Measurements from ENCODE around the gene PEX14. TPM values are rescaled to one million over a fixed set of nuclear protein-coding genes. Genes with fewer than 3 reads are reported as not detected.

Gene PEX14
- total RNA-seq, 2 experiments from 2014 or later = 21.6 to 25.2 TPM

GRCh38 chr1:10508511-10508951 lies 33.8 kb downstream of the PEX14 start:
- POLR2A ChIA-PET = interaction anchor here (0.9 to 2.6 kb wide), 3 partner anchors 13 to 35 kb away, joined by 3 to 12 read pairs (median 4); no protein-coding TSS in a partner anchor
- H3K9me3 Mint-ChIP-seq = no peaks in the 10 kb centered on the region
- H3K4me1 Mint-ChIP-seq = peaks cover 47% of the 10 kb centered on the region
- no peaks in the 10 kb centered on the region for H3K27me3 Mint-ChIP-seq
- H3K4me3 Mint-ChIP-seq = no peak overlapping the region
- peaks cover 4% of the 10 kb centered on the region for H3K36me3 Mint-ChIP-seq
- no peak for ATAC-seq (ENCODE audit: low read depth)
- no peak for DNase-seq
- no peak overlapping the region for H3K27ac Mint-ChIP-seq

GRCh38 chr1:10509809-10510509 lies 35.2 kb downstream of the PEX14 start:
- POLR2A ChIA-PET = interaction anchor here (1.1 to 1.6 kb wide), 3 partner anchors 11 to 1398 kb away, joined by 3 to 11 read pairs (median 3); no protein-coding TSS in a partner anchor
- peaks cover 4% of the 10 kb centered on the region for H3K36me3 Mint-ChIP-seq
- H3K4me1 Mint-ChIP-seq = peaks cover 55% of the 10 kb centered on the region
- H3K4me3 Mint-ChIP-seq = peak overlapping the region; percentile 79
- ATAC-seq (ENCODE audit: low read depth) (no peak), DNase-seq (no peak)
- no peaks in the 10 kb centered on the region for H3K9me3 Mint-ChIP-seq
- no peaks in the 10 kb centered on the region for H3K27me3 Mint-ChIP-seq
- peak overlapping the region; percentile 94 for H3K27ac Mint-ChIP-seq

GRCh38 chr1:10510520-10511493 lies 36.1 kb downstream of the PEX14 start:
- POLR2A ChIA-PET = interaction anchor here (0.6 to 1.6 kb wide), 7 partner anchors 12 to 1397 kb away, joined by 3 to 11 read pairs (median 3); no protein-coding TSS in a partner anchor
- peak overlapping the region; percentile 79 for H3K4me3 Mint-ChIP-seq
- no peaks in the 10 kb centered on the region for H3K27me3 Mint-ChIP-seq
- peak overlapping the region; percentile 94 for H3K27ac Mint-ChIP-seq
- peaks cover 4% of the 10 kb centered on the region for H3K36me3 Mint-ChIP-seq
- ATAC-seq (ENCODE audit: low read depth) = peak; percentile 93
- H3K4me1 Mint-ChIP-seq = peaks cover 59% of the 10 kb centered on the region
- peak; percentile 74 for DNase-seq
- H3K9me3 Mint-ChIP-seq = no peaks in the 10 kb centered on the region

GRCh38 chr1:10511494-10511885 lies 36.7 kb downstream of the PEX14 start:
- Mint-ChIP-seq H3K9me3 (no peaks in the 10 kb centered on the region), H3K4me3 (peak overlapping the region; percentile 79), H3K36me3 (peaks cover 4% of the 10 kb centered on the region), H3K27ac (peak overlapping the region; percentile 94), H3K27me3 (no peaks in the 10 kb centered on the region), H3K4me1 (peaks cover 62% of the 10 kb centered on the region)
- ATAC-seq (ENCODE audit: low read depth) = no peak
- DNase-seq = no peak
- POLR2A ChIA-PET = interaction anchor here (0.6 to 1.6 kb wide), 4 partner anchors 13 to 1154 kb away, joined by 3 to 11 read pairs (median 4); no protein-coding TSS in a partner anchor

- peaks cover 4% of the 10 kb centered on the region for H3K36me3 Mint-ChIP-seq
- H3K27ac Mint-ChIP-seq = peak overlapping the region; percentile 71
- H3K27me3 Mint-ChIP-seq = no peaks in the 10 kb centered on the region
- H3K4me3 Mint-ChIP-seq = peak overlapping the region; percentile 50
- DNase-seq = no peak
- peaks cover 58% of the 10 kb centered on the region for H3K4me1 Mint-ChIP-seq
- no peaks in the 10 kb centered on the region for H3K9me3 Mint-ChIP-seq
- ATAC-seq (ENCODE audit: low read depth) = no peak
- POLR2A ChIA-PET = interaction anchor here (1.0 kb wide), 1 partner anchor 18 kb away, joined by 3 read pairs; no protein-coding TSS in a partner anchor
These were observed 38.4 kb downstream of the PEX14 start for GRCh38 chr1:10513199-10513598.

- DNase-seq (no peak), ATAC-seq (ENCODE audit: low read depth) (no peak)
- no peaks in the 10 kb centered on the region for H3K9me3 Mint-ChIP-seq
- peaks cover 59% of the 10 kb centered on the region for H3K4me1 Mint-ChIP-seq
- peaks cover 5% of the 10 kb centered on the region for H3K36me3 Mint-ChIP-seq
- H3K27me3 Mint-ChIP-seq = no peaks in the 10 kb centered on the region
- no peak overlapping the region for H3K27ac Mint-ChIP-seq
- POLR2A ChIA-PET = interaction anchor here (1.0 kb wide), 1 partner anchor 497 kb away, joined by 3 read pairs; the partner anchor contains the start of gene TARDBP
- H3K4me3 Mint-ChIP-seq = no peak overlapping the region
These were observed 39.9 kb downstream of the PEX14 start for GRCh38 chr1:10514490-10515235.

- peaks cover 6% of the 10 kb centered on the region for H3K36me3 Mint-ChIP-seq
- ATAC-seq (ENCODE audit: low read depth) (no peak), DNase-seq (no peak)
- H3K27me3 Mint-ChIP-seq = no peaks in the 10 kb centered on the region
- POLR2A ChIA-PET = no interaction called here
- no peaks in the 10 kb centered on the region for H3K9me3 Mint-ChIP-seq
- H3K27ac Mint-ChIP-seq = no peak overlapping the region
- H3K4me1 Mint-ChIP-seq = peaks cover 52% of the 10 kb centered on the region
- peak overlapping the region; percentile 47 for H3K4me3 Mint-ChIP-seq
These were observed 40.7 kb downstream of the PEX14 start for GRCh38 chr1:10515301-10515975.

- no peak overlapping the region for H3K4me3 Mint-ChIP-seq
- no peak overlapping the region for H3K27ac Mint-ChIP-seq
- POLR2A ChIA-PET = no interaction called here
- DNase-seq (no peak), ATAC-seq (ENCODE audit: low read depth) (no peak)
- H3K36me3 Mint-ChIP-seq = peaks cover 10% of the 10 kb centered on the region
- H3K4me1 Mint-ChIP-seq = peaks cover 52% of the 10 kb centered on the region
- no peaks in the 10 kb centered on the region for H3K9me3 Mint-ChIP-seq
- H3K27me3 Mint-ChIP-seq = no peaks in the 10 kb centered on the region
These were observed 41.4 kb downstream of the PEX14 start for GRCh38 chr1:10515976-10516750.

- Mint-ChIP-seq H3K9me3 (no peaks in the 10 kb centered on the region), H3K36me3 (peaks cover 10% of the 10 kb centered on the region), H3K4me1 (peaks cover 54% of the 10 kb centered on the region), H3K4me3 (no peak overlapping the region), H3K27me3 (no peaks in the 10 kb centered on the region), H3K27ac (no peak overlapping the region)
- no peak for ATAC-seq (ENCODE audit: low read depth)
- DNase-seq = no peak
- POLR2A ChIA-PET = interaction anchor here (0.7 kb wide), 1 partner anchor 608 kb away, joined by 3 read pairs; no protein-coding TSS in a partner anchor
These were observed 42.4 kb downstream of the PEX14 start for GRCh38 chr1:10516925-10517676.

- POLR2A ChIA-PET = interaction anchor here (0.7 kb wide), 1 partner anchor 608 kb away, joined by 3 read pairs; no protein-coding TSS in a partner anchor
- no peak for DNase-seq
- H3K4me3 Mint-ChIP-seq = no peak overlapping the region
- no peaks in the 10 kb centered on the region for H3K27me3 Mint-ChIP-seq
- H3K36me3 Mint-ChIP-seq = peaks cover 10% of the 10 kb centered on the region
- H3K9me3 Mint-ChIP-seq = no peaks in the 10 kb centered on the region
- no peak for ATAC-seq (ENCODE audit: low read depth)
- H3K4me1 Mint-ChIP-seq = peaks cover 56% of the 10 kb centered on the region
- no peak overlapping the region for H3K27ac Mint-ChIP-seq
These were observed 42.9 kb downstream of the PEX14 start for GRCh38 chr1:10517677-10517982.

- DNase-seq (no peak), ATAC-seq (ENCODE audit: low read depth) (no peak)
- Mint-ChIP-seq H3K4me3 (no peak overlapping the region), H3K36me3 (peaks cover 7% of the 10 kb centered on the region), H3K27me3 (no peaks in the 10 kb centered on the region), H3K4me1 (peaks cover 47% of the 10 kb centered on the region), H3K27ac (no peak overlapping the region), H3K9me3 (no peaks in the 10 kb centered on the region)
- POLR2A ChIA-PET = no interaction called here
These were observed 44.3 kb downstream of the PEX14 start for GRCh38 chr1:10519016-10519417.

All from activated naive CD8-positive, alpha-beta T cell treated with anti-CD3 and anti-CD28 coated beads, Interleukin-2, amount 10 ng/mL, durations not matched to agents 7 days and 5 days (primary cell).